Measurements from ENCODE around the gene SERPINA3.
"Not testable (repeated sequence)": the region's sequence is repeated elsewhere in the genome, so short reads cannot be mapped to it uniquely, and the experiment has no call there.

Gene SERPINA3

GRCh38 chr14:94612174-94612573, at the start of gene SERPINA3:
TSS of gene SERPINA3 (plus strand) at chr14:94612391. CDS start at chr14:94614442, 2,051 bp downstream.
- Histone ChIP-seq H3K4me3 (no peak within 1 kb of the TSS), H3K27ac (peak within 1 kb of the TSS in 5 of 21 experiments; percentile 6 to 52 (median 27))

DNA sequence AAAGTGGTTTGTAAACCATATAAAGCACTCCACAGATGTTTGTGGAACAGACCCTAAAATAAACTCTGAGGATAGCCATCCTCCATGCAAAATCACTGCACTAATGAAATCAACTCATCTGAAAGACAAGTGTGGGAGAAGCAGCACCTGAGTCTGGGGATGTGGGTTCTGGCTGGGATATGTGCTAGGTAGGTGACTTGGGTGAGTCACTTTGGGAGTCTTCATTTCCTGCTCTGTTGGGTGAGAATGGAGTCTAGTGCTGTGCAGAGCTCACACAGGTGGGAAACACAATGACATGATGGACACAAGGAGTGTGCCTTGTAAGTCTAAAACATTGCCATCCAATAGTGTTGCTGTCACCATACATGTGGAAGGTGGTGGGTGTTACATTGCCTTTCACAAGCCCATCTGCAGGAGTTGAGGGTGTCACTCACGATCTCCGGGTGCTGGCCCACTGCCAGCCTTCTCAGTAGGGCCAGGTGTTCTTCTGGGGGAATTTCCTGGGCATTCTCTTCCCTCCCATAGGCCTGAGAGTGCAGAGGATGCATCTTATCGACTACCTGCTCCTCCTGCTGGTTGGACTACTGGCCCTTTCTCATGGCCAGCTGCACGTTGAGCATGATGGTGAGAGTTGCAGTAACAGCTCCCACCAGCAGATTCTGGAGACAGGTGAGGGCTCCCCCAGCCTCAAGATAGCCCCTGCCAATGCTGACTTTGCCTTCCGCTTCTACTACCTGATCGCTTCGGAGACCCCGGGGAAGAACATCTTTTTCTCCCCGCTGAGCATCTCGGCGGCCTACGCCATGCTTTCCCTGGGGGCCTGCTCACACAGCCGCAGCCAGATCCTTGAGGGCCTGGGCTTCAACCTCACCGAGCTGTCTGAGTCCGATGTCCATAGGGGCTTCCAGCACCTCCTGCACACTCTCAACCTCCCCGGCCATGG, 49.0 kb upstream of the SERPINA3 start:
- Histone ChIP-seq H3K4me3 (no peak overlapping the region), H3K27ac (no peak overlapping the region)

DNA sequence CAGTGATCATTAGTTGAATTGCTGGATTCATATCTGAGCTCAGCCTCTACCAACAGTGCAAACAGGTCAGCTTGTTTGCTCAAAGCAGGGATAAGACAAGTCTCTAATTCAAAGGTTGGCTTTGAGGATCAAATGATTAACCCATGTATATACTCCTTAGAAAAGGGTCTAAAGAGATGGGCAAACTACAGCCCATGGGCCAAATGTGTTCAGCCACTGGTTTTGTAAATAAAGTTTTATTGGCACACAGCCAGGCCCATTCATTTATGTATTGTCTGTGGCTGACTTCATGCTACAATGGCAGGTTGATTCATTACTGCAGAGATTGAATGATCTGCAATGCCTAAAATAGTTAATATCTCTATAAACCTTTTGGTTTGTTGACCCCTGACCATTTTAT, 47.8 kb upstream of the SERPINA3 start:
- Histone ChIP-seq H3K27ac (no peak overlapping the region), H3K4me3 (no peak overlapping the region)

- Histone ChIP-seq H3K27ac (no peak overlapping the region), H3K4me3 (no peak overlapping the region)
Measured at GRCh38 chr14:94568186-94568585, 44.0 kb upstream of the SERPINA3 start.

- Histone ChIP-seq H3K27ac (no peak overlapping the region), H3K4me3 (no peak overlapping the region)
Measured at GRCh38 chr14:94569381-94570001, 42.7 kb upstream of the SERPINA3 start.

DNA sequence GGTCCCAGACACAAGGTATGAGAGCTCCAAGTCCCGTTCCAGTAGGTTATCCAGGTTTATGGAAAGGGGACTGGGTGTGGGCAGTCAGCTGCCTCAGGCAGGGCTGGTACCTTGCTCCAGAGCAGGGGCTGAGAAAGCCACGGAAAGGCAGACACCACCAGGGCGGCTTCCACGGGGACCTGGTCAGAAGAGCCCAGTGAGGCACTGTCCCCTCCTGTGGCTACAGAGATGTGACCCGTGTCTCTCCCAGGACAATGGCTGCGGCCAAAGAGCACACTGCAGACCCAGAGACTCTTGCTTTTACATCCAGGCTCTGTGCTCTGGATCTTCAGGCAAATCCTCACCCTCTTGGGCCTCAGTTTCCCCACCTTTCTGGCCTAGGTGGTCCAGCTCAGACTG, 42.2 kb upstream of the SERPINA3 start:
- no peak overlapping the region for H3K4me3 ChIP-seq
- H3K27ac ChIP-seq, result no peak overlapping the region

- no peak overlapping the region for H3K27ac ChIP-seq
- no peak overlapping the region for H3K4me3 ChIP-seq
Measured at GRCh38 chr14:94570440-94570839, 41.8 kb upstream of the SERPINA3 start.

DNA sequence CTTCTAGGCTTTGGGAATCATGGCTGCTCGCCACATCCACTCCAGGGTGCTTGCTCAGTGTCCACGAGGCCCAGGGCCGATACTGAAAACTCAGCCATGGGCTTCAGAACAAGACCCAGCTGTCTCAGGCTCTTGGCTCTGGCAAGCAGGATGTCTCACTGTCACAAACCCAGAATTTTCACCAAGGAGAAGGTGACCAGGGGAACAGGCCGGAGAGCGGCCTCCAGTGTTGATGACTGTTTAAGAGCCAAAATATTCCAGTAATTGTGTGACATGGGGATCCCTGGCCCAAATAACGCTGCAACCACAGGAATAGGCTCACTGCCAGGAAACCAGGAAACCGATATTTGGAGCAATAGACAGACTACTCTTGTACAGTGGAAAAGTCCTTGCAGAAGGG, 40.8 kb upstream of the SERPINA3 start:
- Histone ChIP-seq H3K4me3 (no peak overlapping the region), H3K27ac (peak overlapping the region in 6 of 21 experiments; percentile 6 to 72 (median 22))

DNA sequence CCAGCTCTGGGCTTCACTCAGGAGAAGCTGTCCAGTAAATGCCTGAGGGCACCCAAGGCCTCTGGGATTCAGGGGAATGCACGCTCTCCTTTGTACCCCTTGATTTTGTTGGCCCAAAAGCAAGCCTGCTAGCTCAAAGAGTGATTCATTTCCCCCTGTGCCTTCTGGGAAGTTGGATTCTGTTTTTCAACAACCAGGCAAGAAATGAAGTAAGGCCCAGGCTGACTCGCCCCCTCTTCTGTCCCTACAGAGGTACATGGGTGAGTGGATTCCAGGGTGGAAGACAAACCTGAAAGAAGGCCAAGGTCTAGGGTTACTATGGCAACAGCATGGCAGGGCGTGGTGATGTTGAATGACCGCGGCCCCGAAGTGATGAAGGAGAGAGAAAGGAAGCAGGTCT, 40.2 kb upstream of the SERPINA3 start:
- H3K27ac ChIP-seq, result peak overlapping the region in 4 of 21 experiments; percentile 6 to 72 (median 21)
- H3K4me3 ChIP-seq, result no peak overlapping the region

- Histone ChIP-seq H3K4me3 (no peak overlapping the region), H3K27ac (peak overlapping the region in 1 of 21 experiments; percentile 26)
Measured at GRCh38 chr14:94572637-94573303, 39.4 kb upstream of the SERPINA3 start.

DNA sequence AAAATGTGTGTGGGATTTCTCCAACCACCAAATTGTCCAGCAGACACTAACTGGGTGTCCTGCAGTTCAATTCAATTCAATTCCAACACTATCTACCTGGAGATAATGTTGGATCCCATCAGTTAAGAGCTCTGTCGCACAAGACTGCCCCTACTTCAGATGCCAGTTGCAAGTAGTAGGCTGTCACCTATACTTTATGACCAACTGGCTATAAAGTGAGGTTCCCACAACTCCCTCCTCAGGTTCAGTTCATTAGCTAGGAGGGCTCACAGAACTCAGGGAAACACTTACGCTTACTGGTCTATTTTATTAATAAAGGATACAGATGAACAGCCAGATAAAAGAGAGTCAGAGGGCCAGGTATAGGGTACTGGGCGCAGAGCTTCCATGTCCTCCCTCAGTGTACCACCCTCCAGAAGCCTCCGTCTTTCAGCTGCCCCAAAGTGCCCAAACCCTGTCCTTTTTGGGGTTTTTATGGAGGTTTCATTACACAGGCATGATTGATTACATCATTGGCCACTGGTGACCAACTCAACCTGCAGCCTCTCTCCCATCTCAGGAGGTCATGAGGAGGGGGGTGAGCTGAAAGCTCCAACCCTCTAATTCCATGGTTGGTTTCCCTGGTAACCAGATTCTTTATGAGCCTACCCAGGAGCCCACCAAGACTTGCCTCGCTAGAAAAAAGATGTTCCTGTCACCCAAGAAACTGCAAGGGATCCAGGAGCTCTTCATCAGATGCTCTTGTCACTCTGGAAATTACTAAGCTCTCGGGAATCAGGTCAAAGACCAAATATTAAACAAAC, 38.5 kb upstream of the SERPINA3 start:
- H3K27ac ChIP-seq, result no peak overlapping the region
- H3K4me3 ChIP-seq, result no peak overlapping the region

DNA sequence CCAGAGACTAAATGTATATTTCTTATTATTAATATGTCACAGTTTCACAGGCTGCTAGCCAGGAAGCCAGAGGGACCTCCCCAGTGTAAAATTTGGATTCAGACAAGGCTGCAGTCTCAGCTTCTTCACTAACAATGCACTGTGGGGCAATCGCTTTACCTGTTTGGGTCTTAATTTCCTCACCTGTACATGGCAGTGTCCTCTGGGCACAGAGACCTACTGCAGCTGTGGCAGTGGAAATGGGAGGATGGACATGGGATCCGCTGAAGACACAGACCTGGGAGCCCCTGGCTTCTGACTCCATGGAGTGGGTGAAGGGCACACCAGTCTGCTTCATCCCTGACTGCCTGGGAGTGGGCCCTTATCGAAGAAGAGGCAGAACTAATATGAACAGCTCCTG, 37.9 kb upstream of the SERPINA3 start:
- Histone ChIP-seq H3K27ac (no peak overlapping the region), H3K4me3 (no peak overlapping the region)

GRCh38 chr14:94575730-94576585, 36.2 kb upstream of the SERPINA3 start:
- no peak overlapping the region for H3K4me3 ChIP-seq
- no peak overlapping the region for H3K27ac ChIP-seq

DNA sequence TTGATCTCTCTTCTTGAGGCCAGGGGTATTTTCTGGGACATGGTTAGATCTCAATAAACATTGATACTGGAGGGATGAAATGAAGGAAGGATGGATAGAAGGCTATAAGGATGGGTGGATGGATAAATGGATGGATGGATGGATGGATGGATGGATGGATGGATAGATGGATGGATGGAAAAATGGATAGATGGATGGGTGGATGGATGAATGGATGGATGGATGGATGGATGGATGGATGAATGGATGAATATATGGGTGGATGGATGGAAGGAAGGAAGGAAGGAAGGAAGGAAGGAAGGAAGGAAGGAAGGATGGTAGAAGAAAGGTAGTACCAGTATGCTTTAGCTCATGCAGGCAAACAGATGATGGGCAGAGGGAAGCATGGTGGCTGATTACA, 34.7 kb upstream of the SERPINA3 start:
- H3K4me3 ChIP-seq, H3K27ac ChIP-seq: not testable (repeated sequence)

- Histone ChIP-seq H3K27ac (no peak overlapping the region), H3K4me3 (no peak overlapping the region)
Measured at GRCh38 chr14:94578712-94579111, 33.5 kb upstream of the SERPINA3 start.

- H3K4me3 ChIP-seq, result no peak within 1 kb of the TSS
- H3K27ac ChIP-seq, result peak within 1 kb of the TSS in 1 of 21 experiments; percentile 26
Measured at GRCh38 chr14:94581127-94581999, 30.8 kb upstream of the SERPINA3 start, which contains the start of gene SERPINA5. TSS of gene SERPINA5 (plus strand) at chr14:94581426. CDS start at chr14:94587363, 5,937 bp downstream.

DNA sequence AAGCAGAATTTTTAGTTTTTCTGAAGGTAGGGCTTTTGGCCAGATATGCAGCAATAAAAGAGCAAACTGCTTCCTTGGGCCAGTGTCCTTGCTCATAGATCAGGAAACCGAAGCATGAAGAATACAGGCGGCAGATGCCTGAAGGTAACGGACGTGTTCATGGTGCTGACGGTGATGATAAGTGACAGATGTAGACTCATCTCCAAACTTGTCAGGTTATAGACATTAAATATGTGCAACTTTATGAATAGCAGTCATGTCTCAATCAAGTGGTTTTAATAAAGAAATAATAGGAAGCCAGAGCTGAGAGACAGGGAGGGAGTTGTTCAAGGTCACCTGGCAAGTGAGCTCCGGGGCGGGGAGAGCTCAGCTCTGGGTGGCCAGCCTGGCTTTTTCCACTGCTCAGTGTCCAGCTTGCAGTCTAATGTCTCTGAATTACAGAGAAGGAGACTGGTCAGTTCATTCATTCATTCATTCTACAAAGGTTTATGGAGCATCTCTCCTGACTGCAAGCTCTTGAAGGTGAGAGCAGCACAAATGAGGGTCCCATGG, 29.9 kb upstream of the SERPINA3 start:
- Histone ChIP-seq H3K27ac (no peak overlapping the region), H3K4me3 (no peak overlapping the region)

All from skin epidermis (tissue), 12 donors.